Osteoblast (primary cell): ENCODE results near the gene HSCB. TPM values are rescaled to one million over a fixed set of nuclear protein-coding genes. Genes with fewer than 3 reads are reported as not detected.

Source experiments
- DNase-seq: peaks from one replicate; pipeline ENCODE4 v3.0.0; 2011; ENCODE audit warnings: low spot score, mixed read lengths; ENCODE audit not compliant: insufficient read length; ENCODE audit errors: missing footprints
- H2AFZ ChIP-seq: 2 replicates; pipeline ENCODE4 v1.6.0; 2011; ENCODE audit warnings: mild to moderate bottlenecking, low read length
- H3K27ac ChIP-seq: 2 replicates; pipeline ENCODE4 v1.5.1; 2011; ENCODE audit warnings: mild to moderate bottlenecking, low read depth, low read length, moderate library complexity
- H3K27me3 ChIP-seq: 2 replicates; pipeline ENCODE4 v1.6.0; 2012; ENCODE audit warnings: mild to moderate bottlenecking, control low read depth, inconsistent platforms, low read length, moderate library complexity; ENCODE audit not compliant: insufficient read depth
- H3K36me3 ChIP-seq: 2 replicates; pipeline ENCODE4 v1.5.1; 2011; ENCODE audit warnings: mild to moderate bottlenecking, low read length, control low read depth, moderate library complexity; ENCODE audit not compliant: insufficient read depth
- H3K4me1 ChIP-seq: 2 replicates; pipeline ENCODE4 v1.5.1; 2011; ENCODE audit warnings: mild to moderate bottlenecking, low read length, control low read depth, moderate library complexity; ENCODE audit not compliant: insufficient read depth
- H3K4me2 ChIP-seq: 2 replicates; pipeline ENCODE4 v1.6.0; 2011; ENCODE audit warnings: mild to moderate bottlenecking, low read length; ENCODE audit not compliant: insufficient read depth
- H3K4me3 ChIP-seq: fragments of 200-600 bp; sonication (generic); 3 replicates; pipeline ENCODE4 v1.5.1; 2012; ENCODE audit warnings: mild to moderate bottlenecking, low read length, inconsistent platforms; ENCODE audit not compliant: insufficient read depth
- H3K79me2 ChIP-seq: 2 replicates; pipeline ENCODE4 v1.6.0; 2012; ENCODE audit warnings: mild to moderate bottlenecking, low read length, control low read depth, inconsistent platforms; ENCODE audit not compliant: insufficient read depth
- H3K9me3 ChIP-seq: 2 replicates; pipeline ENCODE4 v1.5.1; 2011; ENCODE audit warnings: low read depth, low read length, control low read depth
- H4K20me1 ChIP-seq: 2 replicates; pipeline ENCODE4 v1.6.0; 2012; ENCODE audit warnings: mild to moderate bottlenecking, low read length, control low read depth; ENCODE audit not compliant: insufficient read depth
- total RNA-seq: library from RNA; depleted of rRNA; stranded (reverse); fragments of >200 nt; gene quantifications from 2 replicates; pipeline ENCODE4 v1.2.3, GENCODE V29; 2012
- TF ChIP-seq, protein P1 (sequence below): IDR thresholded peaks from 2 replicates; pipeline ENCODE4 v1.5.1; 2011; ENCODE audit warnings: mild to moderate bottlenecking, low read depth, low read length, moderate library complexity; ENCODE audit errors: extremely low read depth

HSCB gene
- total RNA-seq, 1 donor = 13.0 TPM

DNA sequence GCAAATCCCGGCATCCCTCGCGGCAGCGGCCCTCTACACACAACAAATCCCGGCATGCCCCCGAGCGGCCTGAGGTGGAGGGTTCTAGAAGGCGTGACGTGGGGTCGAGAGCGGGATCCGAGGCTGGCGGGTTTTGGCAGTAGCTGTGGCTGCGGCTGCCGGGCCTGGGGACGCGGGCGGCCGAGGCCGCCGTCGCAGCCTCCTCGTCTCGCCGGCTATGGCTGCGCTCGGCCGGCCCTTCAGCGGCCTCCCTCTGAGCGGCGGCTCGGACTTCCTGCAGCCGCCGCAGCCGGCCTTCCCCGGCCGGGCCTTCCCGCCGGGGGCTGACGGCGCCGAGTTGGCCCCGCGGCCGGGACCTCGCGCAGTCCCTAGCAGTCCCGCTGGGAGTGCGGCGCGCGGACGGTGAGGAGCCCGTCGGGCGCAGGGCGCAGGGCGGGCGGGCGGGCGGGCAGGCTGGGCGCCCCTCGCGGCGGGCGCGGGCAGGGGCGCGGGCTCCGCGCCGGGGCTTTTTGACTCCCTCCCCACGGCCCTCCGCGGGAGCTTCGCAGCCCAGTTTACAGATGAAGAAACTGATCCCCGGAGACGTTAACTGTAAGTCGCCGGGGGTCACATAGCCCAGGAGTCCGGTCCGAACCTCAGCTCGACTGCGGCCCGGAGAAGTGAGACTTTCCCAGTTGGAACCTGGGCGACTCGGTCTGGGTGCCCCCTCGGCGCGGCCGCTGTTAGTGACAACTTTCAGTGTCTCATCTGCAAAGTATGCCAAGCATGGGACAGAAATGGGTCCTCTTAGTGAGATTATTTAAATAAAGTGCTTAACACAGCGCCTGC, 31.0 kb downstream of the HSCB start, which contains the start of gene CCDC117:
Gene CCDC117 (plus strand): TSS at position 63 of the 828 bp plus-strand sequence. CDS start 155 bp downstream, at position 218.
- Histone ChIP-seq H2AFZ (peak within 1 kb of the TSS; percentile 88), H3K4me1 (peaks cover 9% of the 10 kb centered on the region), H3K9me3 (no peaks in the 10 kb centered on the region), H3K27ac (peak within 1 kb of the TSS; percentile 83), H3K4me3 (peak within 1 kb of the TSS; percentile 98), H3K4me2 (peak within 1 kb of the TSS; percentile 86), H3K36me3 (peaks cover 20% of the 10 kb centered on the region), H3K79me2 (peaks cover 47% of the 10 kb centered on the region), H4K20me1 (peaks cover 9% of the 10 kb centered on the region), H3K27me3 (no peaks in the 10 kb centered on the region)
- TF ChIP-seq, protein P1, sequence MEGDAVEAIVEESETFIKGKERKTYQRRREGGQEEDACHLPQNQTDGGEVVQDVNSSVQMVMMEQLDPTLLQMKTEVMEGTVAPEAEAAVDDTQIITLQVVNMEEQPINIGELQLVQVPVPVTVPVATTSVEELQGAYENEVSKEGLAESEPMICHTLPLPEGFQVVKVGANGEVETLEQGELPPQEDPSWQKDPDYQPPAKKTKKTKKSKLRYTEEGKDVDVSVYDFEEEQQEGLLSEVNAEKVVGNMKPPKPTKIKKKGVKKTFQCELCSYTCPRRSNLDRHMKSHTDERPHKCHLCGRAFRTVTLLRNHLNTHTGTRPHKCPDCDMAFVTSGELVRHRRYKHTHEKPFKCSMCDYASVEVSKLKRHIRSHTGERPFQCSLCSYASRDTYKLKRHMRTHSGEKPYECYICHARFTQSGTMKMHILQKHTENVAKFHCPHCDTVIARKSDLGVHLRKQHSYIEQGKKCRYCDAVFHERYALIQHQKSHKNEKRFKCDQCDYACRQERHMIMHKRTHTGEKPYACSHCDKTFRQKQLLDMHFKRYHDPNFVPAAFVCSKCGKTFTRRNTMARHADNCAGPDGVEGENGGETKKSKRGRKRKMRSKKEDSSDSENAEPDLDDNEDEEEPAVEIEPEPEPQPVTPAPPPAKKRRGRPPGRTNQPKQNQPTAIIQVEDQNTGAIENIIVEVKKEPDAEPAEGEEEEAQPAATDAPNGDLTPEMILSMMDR = no peak
- peak; percentile 99 for DNase-seq

DNA sequence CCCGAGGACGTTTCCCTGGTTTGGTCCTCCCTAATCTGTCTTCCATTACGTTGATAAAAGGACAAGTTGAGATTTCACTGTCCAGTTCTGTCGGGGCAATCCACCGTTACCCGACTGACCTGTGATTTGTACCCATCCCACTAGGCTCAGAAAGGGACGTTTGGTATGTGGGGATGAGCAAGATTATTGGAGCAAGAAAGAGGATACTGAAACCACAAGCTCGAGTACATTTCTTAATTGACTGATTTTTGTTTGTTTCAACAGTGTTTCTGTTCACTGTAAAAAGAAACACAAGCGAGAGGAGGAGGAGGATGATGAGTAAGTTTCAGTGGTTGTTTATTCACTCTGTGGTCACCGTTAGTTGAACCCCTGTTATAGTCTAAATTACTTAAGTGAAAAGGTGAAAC, 31.6 kb downstream of the HSCB start:
- Histone ChIP-seq H3K79me2 (peaks cover 53% of the 10 kb centered on the region), H3K4me1 (peaks cover 9% of the 10 kb centered on the region), H3K27me3 (no peaks in the 10 kb centered on the region), H2AFZ (peak overlapping the region; percentile 72), H3K36me3 (peaks cover 24% of the 10 kb centered on the region), H3K27ac (peak overlapping the region; percentile 83), H3K4me2 (peak overlapping the region; percentile 86), H3K9me3 (no peaks in the 10 kb centered on the region), H4K20me1 (peaks cover 9% of the 10 kb centered on the region), H3K4me3 (peak overlapping the region; percentile 98)
- peak; percentile 93 for DNase-seq
- TF ChIP-seq, protein P1 = no peak

DNA sequence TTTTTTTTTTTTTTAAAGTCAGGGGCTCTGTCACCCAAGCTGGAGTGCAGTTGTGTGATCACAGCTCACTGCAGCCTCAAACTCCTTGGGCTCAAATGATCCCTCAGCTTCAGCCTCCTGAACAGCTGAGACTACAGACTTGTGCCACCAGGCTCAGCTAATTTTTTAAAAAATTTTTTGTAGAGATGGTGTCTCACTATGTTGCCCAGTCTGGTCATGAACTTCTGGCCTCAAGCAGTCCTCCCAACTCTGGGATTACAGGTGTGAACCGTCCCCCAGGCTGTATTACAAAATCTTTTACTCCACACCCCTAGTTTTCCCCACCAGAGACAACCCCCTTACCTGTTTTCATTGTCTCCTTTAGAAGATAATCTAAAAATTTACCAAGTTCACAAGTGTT, 32.5 kb downstream of the HSCB start:
- H3K4me2 ChIP-seq = no peak overlapping the region
- peaks cover 12% of the 10 kb centered on the region for H3K4me1 ChIP-seq
- H3K4me3 ChIP-seq = no peak overlapping the region
- no peaks in the 10 kb centered on the region for H3K9me3 ChIP-seq
- peaks cover 24% of the 10 kb centered on the region for H3K36me3 ChIP-seq
- no peaks in the 10 kb centered on the region for H3K27me3 ChIP-seq
- peaks cover 61% of the 10 kb centered on the region for H3K79me2 ChIP-seq
- no peak for DNase-seq
- no peak overlapping the region for H2AFZ ChIP-seq
- TF ChIP-seq, protein P1 = no peak
- H4K20me1 ChIP-seq = peaks cover 9% of the 10 kb centered on the region
- H3K27ac ChIP-seq = no peak overlapping the region

DNA sequence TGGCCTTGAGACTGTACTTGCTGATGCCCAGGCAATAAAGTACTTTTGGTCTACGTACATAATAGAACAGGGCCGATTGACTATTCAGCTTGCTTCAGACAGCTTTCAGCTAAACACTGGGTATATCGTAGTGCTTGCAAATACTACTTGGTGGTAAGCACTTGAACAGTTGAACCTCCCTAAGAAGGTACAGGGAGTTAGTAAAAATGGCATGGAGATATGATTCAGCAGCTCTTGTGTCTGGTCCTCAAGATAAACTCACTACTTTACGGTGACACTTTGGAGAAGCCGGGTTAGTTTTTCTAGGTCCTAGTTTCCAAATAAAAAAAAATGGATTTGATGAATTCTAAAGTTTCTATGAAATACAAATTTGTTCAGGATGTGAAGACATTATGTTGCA, 38.0 kb downstream of the HSCB start:
- Histone ChIP-seq H3K4me1 (peaks cover 3% of the 10 kb centered on the region), H3K4me3 (no peak overlapping the region), H2AFZ (no peak overlapping the region), H4K20me1 (peaks cover 3% of the 10 kb centered on the region), H3K79me2 (peaks cover 74% of the 10 kb centered on the region), H3K9me3 (no peaks in the 10 kb centered on the region), H3K36me3 (peaks cover 47% of the 10 kb centered on the region), H3K27ac (no peak overlapping the region), H3K27me3 (no peaks in the 10 kb centered on the region), H3K4me2 (no peak overlapping the region)
- no peak for DNase-seq
- TF ChIP-seq, protein P1 = no peak
